ENCODE data around the gene PRPF19. TPM values are rescaled to one million over a fixed set of nuclear protein-coding genes. Genes with fewer than 3 reads are reported as not detected.

PRPF19 gene
- total RNA-seq, 1 donor, result 39.8 TPM

GRCh38 chr11:60880643-60881282 lies 25.6 kb downstream of the PRPF19 start:
- no peaks in the 10 kb centered on the region for H3K27me3 ChIP-seq (ENCODE audit: insufficient read depth, low read length)
- H2AFZ ChIP-seq (ENCODE audit: low read length), result no peak overlapping the region
- TF ChIP-seq CTCF (IDR thresholded peaks at IDR 0.05; ENCODE audit: extremely low read depth, low read depth, low read length), result no peak

GRCh38 chr11:60879971-60880588 lies 26.3 kb downstream of the PRPF19 start:
- no peaks in the 10 kb centered on the region for H3K4me1 ChIP-seq (ENCODE audit: insufficient read depth, low read length)
- H3K9me3 ChIP-seq (ENCODE audit: low read depth, low read length), result no peaks in the 10 kb centered on the region
- H3K79me2 ChIP-seq (ENCODE audit: insufficient read depth, low read length), result no peaks in the 10 kb centered on the region
- H3K36me3 ChIP-seq (ENCODE audit: insufficient read depth, low read length), result no peaks in the 10 kb centered on the region
- TF ChIP-seq CTCF (IDR thresholded peaks at IDR 0.05; ENCODE audit: extremely low read depth, low read depth, low read length), result no peak
- H3K27me3 ChIP-seq (ENCODE audit: insufficient read depth, low read length), result no peaks in the 10 kb centered on the region
- no peak for DNase-seq (ENCODE audit: insufficient read length, low spot score, missing footprints)
- H3K27ac ChIP-seq (ENCODE audit: low read depth, low read length), result no peak overlapping the region
- no peak overlapping the region for H3K4me2 ChIP-seq (ENCODE audit: insufficient read depth, low read length)
- H3K4me3 ChIP-seq (ENCODE audit: insufficient read depth, low read length), result no peak overlapping the region
- no peak overlapping the region for H2AFZ ChIP-seq (ENCODE audit: low read length)
- no peaks in the 10 kb centered on the region for H4K20me1 ChIP-seq (ENCODE audit: insufficient read depth, low read length)

More at GRCh38 chr11:60880643-60881282, 25.6 kb downstream of the PRPF19 start:
- Histone ChIP-seq H3K4me3 (ENCODE audit: insufficient read depth, low read length) (no peak overlapping the region), H3K4me1 (ENCODE audit: insufficient read depth, low read length) (no peaks in the 10 kb centered on the region), H3K9me3 (ENCODE audit: low read depth, low read length) (no peaks in the 10 kb centered on the region), H3K36me3 (ENCODE audit: insufficient read depth, low read length) (no peaks in the 10 kb centered on the region), H3K79me2 (ENCODE audit: insufficient read depth, low read length) (no peaks in the 10 kb centered on the region), H3K4me2 (ENCODE audit: insufficient read depth, low read length) (no peak overlapping the region), H3K27ac (ENCODE audit: low read depth, low read length) (no peak overlapping the region), H4K20me1 (ENCODE audit: insufficient read depth, low read length) (no peaks in the 10 kb centered on the region)
- DNase-seq (ENCODE audit: insufficient read length, low spot score, missing footprints), result no peak

- no peak for TF ChIP-seq CTCF (IDR thresholded peaks at IDR 0.05; ENCODE audit: extremely low read depth, low read depth, low read length)
- Histone ChIP-seq H3K9me3 (ENCODE audit: low read depth, low read length) (no peaks in the 10 kb centered on the region), H3K27me3 (ENCODE audit: insufficient read depth, low read length) (no peaks in the 10 kb centered on the region), H3K36me3 (ENCODE audit: insufficient read depth, low read length) (no peaks in the 10 kb centered on the region), H2AFZ (ENCODE audit: low read length) (no peak overlapping the region), H3K79me2 (ENCODE audit: insufficient read depth, low read length) (no peaks in the 10 kb centered on the region), H3K4me3 (ENCODE audit: insufficient read depth, low read length) (no peak overlapping the region), H3K4me2 (ENCODE audit: insufficient read depth, low read length) (no peak overlapping the region), H4K20me1 (ENCODE audit: insufficient read depth, low read length) (no peaks in the 10 kb centered on the region), H3K4me1 (ENCODE audit: insufficient read depth, low read length) (no peaks in the 10 kb centered on the region), H3K27ac (ENCODE audit: low read depth, low read length) (no peak overlapping the region)
- no peak for DNase-seq (ENCODE audit: insufficient read length, low spot score, missing footprints)
These were observed 27.3 kb downstream of the PRPF19 start for GRCh38 chr11:60879104-60879503.

GRCh38 chr11:60878245-60879101 lies 27.9 kb downstream of the PRPF19 start:
- no peaks in the 10 kb centered on the region for H3K79me2 ChIP-seq (ENCODE audit: insufficient read depth, low read length)
- H3K36me3 ChIP-seq (ENCODE audit: insufficient read depth, low read length), result no peaks in the 10 kb centered on the region
- no peak overlapping the region for H2AFZ ChIP-seq (ENCODE audit: low read length)
- no peak for TF ChIP-seq CTCF (IDR thresholded peaks at IDR 0.05; ENCODE audit: extremely low read depth, low read depth, low read length)
- H3K27me3 ChIP-seq (ENCODE audit: insufficient read depth, low read length), result no peaks in the 10 kb centered on the region
- H4K20me1 ChIP-seq (ENCODE audit: insufficient read depth, low read length), result no peaks in the 10 kb centered on the region
- H3K9me3 ChIP-seq (ENCODE audit: low read depth, low read length), result no peaks in the 10 kb centered on the region
- no peak for DNase-seq (ENCODE audit: insufficient read length, low spot score, missing footprints)
- no peak overlapping the region for H3K27ac ChIP-seq (ENCODE audit: low read depth, low read length)
- H3K4me3 ChIP-seq (ENCODE audit: insufficient read depth, low read length), result no peak overlapping the region
- no peak overlapping the region for H3K4me2 ChIP-seq (ENCODE audit: insufficient read depth, low read length)
- H3K4me1 ChIP-seq (ENCODE audit: insufficient read depth, low read length), result peaks cover 3% of the 10 kb centered on the region

All from osteoblast (primary cell).